Endothelial cell (in vitro differentiated cells): ENCODE results near the gene CPNE9. TPM values are rescaled to one million over a fixed set of nuclear protein-coding genes. Genes with fewer than 3 reads are reported as not detected.

ENCODE experiments used
- DNase-seq: peaks from one replicate; pipeline ENCODE4 v3.0.0; 2021; ENCODE audit warnings: low spot score
- H3K27ac Mint-ChIP-seq: one replicate; pipeline ENCODE4 v1.8.0; 2021; ENCODE audit warnings: mixed read lengths, inconsistent platforms; ENCODE audit not compliant: unreplicated experiment
- H3K27me3 Mint-ChIP-seq: one replicate; pipeline ENCODE4 v1.8.0; 2021; ENCODE audit warnings: mild to moderate bottlenecking, moderate library complexity, mixed read lengths, inconsistent platforms; ENCODE audit not compliant: unreplicated experiment
- H3K36me3 Mint-ChIP-seq: one replicate; pipeline ENCODE4 v1.8.0; 2021; ENCODE audit warnings: mild to moderate bottlenecking, low read depth, mixed read lengths, inconsistent platforms; ENCODE audit not compliant: unreplicated experiment
- H3K4me1 Mint-ChIP-seq: one replicate; pipeline ENCODE4 v1.8.0; 2021; ENCODE audit warnings: mild to moderate bottlenecking, mixed read lengths, inconsistent platforms; ENCODE audit not compliant: unreplicated experiment
- H3K4me3 Mint-ChIP-seq: one replicate; pipeline ENCODE4 v1.8.0; 2021; ENCODE audit warnings: mild to moderate bottlenecking, mixed read lengths, inconsistent platforms; ENCODE audit not compliant: unreplicated experiment
- H3K9me3 Mint-ChIP-seq: one replicate; pipeline ENCODE4 v1.8.0; 2021; ENCODE audit warnings: mixed read lengths, inconsistent platforms; ENCODE audit not compliant: unreplicated experiment
- total RNA-seq: library from RNA; stranded (reverse); fragmentation: NEBNext Ultra II Directional; extraction: Animal tissue kit (Norgen Biotek cat#: 25700); gene quantifications from one replicate; pipeline ENCODE4 v1.2.1, GENCODE V29; 2021; ENCODE audit not compliant: unreplicated experiment
- TF ChIP-seq, protein P1 (sequence below): fragments of 200-600 bp; sonication (generic); IDR thresholded peaks from one replicate; pipeline ENCODE4 v1.5.0; 2021; ENCODE audit warnings: antibody characterized with exemption; ENCODE audit not compliant: unreplicated experiment

The CPNE9 gene
- total RNA-seq, 1 donor from 2014 or later = 0.31 TPM

DNA sequence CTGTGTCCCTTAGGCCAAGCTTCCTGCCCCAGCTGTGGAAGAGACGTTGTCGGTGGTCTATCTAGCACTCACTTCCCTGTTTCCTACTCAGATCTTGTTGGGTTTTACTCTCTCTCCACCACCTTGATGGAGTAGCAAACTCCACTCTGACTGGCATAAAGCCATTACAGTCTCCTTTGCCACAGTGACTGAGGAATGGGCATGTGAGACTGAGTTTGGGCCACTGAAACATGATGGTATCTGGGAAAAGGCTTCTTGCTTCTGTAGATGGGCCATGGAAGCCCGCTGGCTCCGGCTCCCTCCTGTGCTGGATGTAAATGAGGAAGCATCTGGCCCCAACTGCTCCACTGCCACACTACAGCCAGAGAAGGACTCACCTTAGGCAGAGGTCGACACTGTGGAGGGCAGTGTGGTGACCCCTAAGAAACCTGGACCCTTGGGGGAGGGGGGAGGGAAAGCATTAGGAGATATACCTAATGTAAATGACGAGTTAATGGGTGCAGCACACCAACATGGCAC lies 75.5 kb downstream of the CPNE9 start:
- Mint-ChIP-seq H3K4me1 (peaks cover 13% of the 10 kb centered on the region), H3K9me3 (no peaks in the 10 kb centered on the region), H3K4me3 (no peak overlapping the region), H3K36me3 (peaks cover 4% of the 10 kb centered on the region), H3K27ac (no peak overlapping the region), H3K27me3 (no peaks in the 10 kb centered on the region)
- no peak for DNase-seq
- TF ChIP-seq, protein P1, sequence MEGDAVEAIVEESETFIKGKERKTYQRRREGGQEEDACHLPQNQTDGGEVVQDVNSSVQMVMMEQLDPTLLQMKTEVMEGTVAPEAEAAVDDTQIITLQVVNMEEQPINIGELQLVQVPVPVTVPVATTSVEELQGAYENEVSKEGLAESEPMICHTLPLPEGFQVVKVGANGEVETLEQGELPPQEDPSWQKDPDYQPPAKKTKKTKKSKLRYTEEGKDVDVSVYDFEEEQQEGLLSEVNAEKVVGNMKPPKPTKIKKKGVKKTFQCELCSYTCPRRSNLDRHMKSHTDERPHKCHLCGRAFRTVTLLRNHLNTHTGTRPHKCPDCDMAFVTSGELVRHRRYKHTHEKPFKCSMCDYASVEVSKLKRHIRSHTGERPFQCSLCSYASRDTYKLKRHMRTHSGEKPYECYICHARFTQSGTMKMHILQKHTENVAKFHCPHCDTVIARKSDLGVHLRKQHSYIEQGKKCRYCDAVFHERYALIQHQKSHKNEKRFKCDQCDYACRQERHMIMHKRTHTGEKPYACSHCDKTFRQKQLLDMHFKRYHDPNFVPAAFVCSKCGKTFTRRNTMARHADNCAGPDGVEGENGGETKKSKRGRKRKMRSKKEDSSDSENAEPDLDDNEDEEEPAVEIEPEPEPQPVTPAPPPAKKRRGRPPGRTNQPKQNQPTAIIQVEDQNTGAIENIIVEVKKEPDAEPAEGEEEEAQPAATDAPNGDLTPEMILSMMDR = no peak

Other genes starting within 250 kb of the CPNE9 start
- 0.08 TPM for gene LHFPL4, start 150.0 kb upstream of the CPNE9 start, total RNA-seq
- gene MTMR14, start 54.3 kb upstream of the CPNE9 start, total RNA-seq = 65.0 TPM
- gene BRPF1, start 27.9 kb downstream of the CPNE9 start, total RNA-seq = 40.6 TPM
- gene OGG1, start 46.1 kb downstream of the CPNE9 start, total RNA-seq = 22.2 TPM
- 6.0 TPM for gene CAMK1, start 66.1 kb downstream of the CPNE9 start, total RNA-seq
- 35.4 TPM for gene TADA3, start 88.6 kb downstream of the CPNE9 start, total RNA-seq
- gene ARPC4, start 89.2 kb downstream of the CPNE9 start, total RNA-seq = 203 TPM
- 34.4 TPM for gene TTLL3, start 106.4 kb downstream of the CPNE9 start, total RNA-seq
- 43.5 TPM for gene RPUSD3, start 140.2 kb downstream of the CPNE9 start, total RNA-seq
- gene CIDEC, start 176.4 kb downstream of the CPNE9 start, total RNA-seq = not detected
- 26.6 TPM for gene JAGN1, start 186.8 kb downstream of the CPNE9 start, total RNA-seq
- gene IL17RE, start 199.0 kb downstream of the CPNE9 start, total RNA-seq = 0.74 TPM
- 17.5 TPM for gene IL17RC, start 213.3 kb downstream of the CPNE9 start, total RNA-seq
- gene CRELD1, start 230.0 kb downstream of the CPNE9 start, total RNA-seq = 30.7 TPM
- 1.9 TPM for gene PRRT3, start 248.6 kb downstream of the CPNE9 start, total RNA-seq